Measurements from ENCODE around the gene SFXN5.

Gene SFXN5

GRCh38 chr2:73072416-73072815 is 904 bp upstream of the SFXN5 start:
- Histone ChIP-seq H3K4me1 (ENCODE audit: control insufficient read depth, insufficient read depth, low read length) (no peaks in the 10 kb centered on the region; the same call in 1 of the 2 replicates), H3K9me3 (ENCODE audit: control insufficient read depth, insufficient read depth, low read depth, low read length) (no peaks in the 10 kb centered on the region), H3K36me3 (ENCODE audit: control insufficient read depth in 2 of 2, insufficient read depth in 1 of 2, low read length in 2 of 2) (peaks cover 0 to 43% of the 10 kb centered on the region in 2 experiments; a peak in 1 of 3 replicates), H3K27ac (ENCODE audit: extremely low read depth, low read depth, low read length) (peak overlapping the region; percentile 66; the same call in 1 of the 2 replicates), H3K4me3 (ENCODE audit: low read depth, low read length) (no peak overlapping the region)
- ChIA-PET CTCF (interaction anchor here (0.9 to 1.1 kb wide), 2 partner anchors 12 to 38 kb away, joined by 3 to 5 read pairs; no protein-coding TSS in a partner anchor), POLR2A (no interaction called here)
- TF ChIP-seq ZNF639 (tag by site-specific recombination; IDR thresholded peaks at IDR 0.05) (no peak), ZNF24 (tag by site-specific recombination; IDR thresholded peaks at IDR 0.05) (no peak), ZNF114 (tag by site-specific recombination; IDR thresholded peaks at IDR 0.05) (no peak), ZNF645 (tag by site-specific recombination; IDR thresholded peaks at IDR 0.05) (no peak), KLF17 (tag by site-specific recombination; IDR thresholded peaks at IDR 0.05) (no peak)

- Histone ChIP-seq H3K9me3 (ENCODE audit: control insufficient read depth, insufficient read depth, low read depth, low read length) (no peaks in the 10 kb centered on the region), H3K27ac (ENCODE audit: extremely low read depth, low read depth, low read length) (peak overlapping the region; percentile 66; the same call in 1 of the 2 replicates), H3K36me3 (ENCODE audit: control insufficient read depth in 2 of 2, insufficient read depth in 1 of 2, low read length in 2 of 2) (peaks cover 0 to 39% of the 10 kb centered on the region in 2 experiments; a peak in 1 of 3 replicates), H3K4me3 (ENCODE audit: low read depth, low read length) (peak overlapping the region; percentile 90), H3K4me1 (ENCODE audit: control insufficient read depth, insufficient read depth, low read length) (no peaks in the 10 kb centered on the region; the same call in 1 of the 2 replicates)
- ChIA-PET POLR2A (interaction anchor here (1.6 kb wide), 1 partner anchor 41 kb away, joined by 5 read pairs; the partner anchor contains the start of gene RAB11FIP5), CTCF (interaction anchor here (0.9 to 1.1 kb wide), 2 partner anchors 12 to 38 kb away, joined by 3 to 5 read pairs; no protein-coding TSS in a partner anchor)
- TF ChIP-seq ZNF2 (tag by site-specific recombination; IDR thresholded peaks at IDR 0.05) (no peak), MZF1 (tag by site-specific recombination; IDR thresholded peaks at IDR 0.05; ENCODE audit: borderline replicate concordance) (no peak), KLF10 (tag by site-specific recombination; IDR thresholded peaks at IDR 0.05) (no peak), ZNF791 (tag by site-specific recombination; IDR thresholded peaks at IDR 0.05) (no peak), ZNF133 (tag by site-specific recombination; IDR thresholded peaks at IDR 0.05) (no peak), ZNF596 (tag by site-specific recombination; IDR thresholded peaks at IDR 0.05) (no peak), TRIM28 (IDR thresholded peaks at IDR 0.05; ENCODE audit: borderline replicate concordance, low read length) (no peak), PRDM4 (tag by site-specific recombination; IDR thresholded peaks at IDR 0.05) (no peak), SP3 (tag by site-specific recombination; IDR thresholded peaks at IDR 0.05) (no peak), ZNF768 (tag by site-specific recombination; IDR thresholded peaks at IDR 0.05) (no peak), KLF7 (tag by site-specific recombination; IDR thresholded peaks at IDR 0.05; ENCODE audit: borderline replicate concordance) (no peak), ZNF624 (tag by site-specific recombination; IDR thresholded peaks at IDR 0.05) (no peak), ZNF138 (tag by site-specific recombination; IDR thresholded peaks at IDR 0.05; ENCODE audit: borderline replicate concordance) (no peak), ZNF394 (tag by site-specific recombination; IDR thresholded peaks at IDR 0.05; ENCODE audit: borderline replicate concordance) (no peak), ZNF114 (tag by site-specific recombination; IDR thresholded peaks at IDR 0.05) (no peak), ATF2 (tag by site-specific recombination; IDR thresholded peaks at IDR 0.05; ENCODE audit: low read depth) (no peak), ZNF10 (tag by site-specific recombination; IDR thresholded peaks at IDR 0.05) (0 out of 2 replicates have a peak, but pooled peaks have one; percentile 30), ZNF747 (tag by site-specific recombination; IDR thresholded peaks at IDR 0.05) (no peak), ZNF423 (tag by site-specific recombination; IDR thresholded peaks at IDR 0.05) (no peak), ZNF600 (tag by site-specific recombination; IDR thresholded peaks at IDR 0.05) (no peak), ZNF362 (tag by site-specific recombination; IDR thresholded peaks at IDR 0.05) (no peak), ZNF843 (tag by site-specific recombination; IDR thresholded peaks at IDR 0.05) (no peak), ZBTB48 (tag by site-specific recombination; IDR thresholded peaks at IDR 0.05) (peak; percentile 58; the same call in 1 of the 2 replicates)
Observed at GRCh38 chr2:73072129-73072395, 550 bp upstream of the SFXN5 start.

All from HEK293 (cell line).